K562 (cell line): ENCODE results near the gene TMEM247. TPM values are rescaled to one million over a fixed set of nuclear protein-coding genes. Genes with fewer than 3 reads are reported as not detected.

Experiments used
- BRCA1 ChIP-seq, 2 experiments: fragments of 450-650 bp in 1 of 2; sonication (generic) in 1 of 2; formaldehyde crosslinking in 1 of 2; IDR thresholded peaks; 2 replicates each; pipeline versions ENCODE4 v1.5.0 to v1.6.1; 2017 to 2020; ENCODE audit warnings: mild to moderate bottlenecking in 1 of 2, missing genetic modification reagents in 1 of 2
- CC2D1A ChIP-seq: fragments of 450-650 bp; IDR thresholded peaks from 2 replicates; pipeline ENCODE4 v1.6.1; 2017; ENCODE audit warnings: mild to moderate bottlenecking
- CREB1 ChIP-seq, 2 experiments: sonication (generic) in 1 of 2; formaldehyde crosslinking in 1 of 2; IDR thresholded peaks; 2 replicates each; pipeline versions ENCODE4 v1.6.1 to v1.8.0; 2012 to 2022; ENCODE audit warnings: inconsistent platforms in 1 of 2, mild to moderate bottlenecking in 1 of 2, missing genetic modification reagents in 1 of 2, moderate library complexity in 1 of 2
- JUN ChIP-seq, 2 experiments: sonication (generic) in 1 of 2; formaldehyde crosslinking in 1 of 2; IDR thresholded peaks; 2 replicates each; pipeline versions ENCODE4 v1.6.1 to v1.8.0; 2012 to 2022; ENCODE audit warnings: borderline replicate concordance in 2 of 2, mild to moderate bottlenecking in 2 of 2, improper control_type of control experiment in 1 of 2, low read depth in 1 of 2, low read length in 1 of 2, missing genetic modification reagents in 1 of 2
- JUND ChIP-seq, 2 experiments: IDR thresholded peaks; 2 replicates in 1 of 2; 3 replicates in 1 of 2; pipeline ENCODE4 v1.6.1; 2011; ENCODE audit warnings: borderline replicate concordance in 2 of 2, low read depth in 2 of 2, low read length in 2 of 2, improper control_type of control experiment in 1 of 2, missing biosample characterization in 1 of 2, missing genetic modification characterization in 1 of 2, missing genetic modification reagents in 1 of 2
- MYC ChIP-seq, 2 experiments: fragments of 250-450 bp in 1 of 2; sonication (Bioruptor Pico) in 1 of 2; IDR thresholded peaks; 2 replicates each; pipeline versions ENCODE4 v1.5.1 to v1.6.1; 2012 to 2021; ENCODE audit warnings: low read depth in 2 of 2, borderline replicate concordance in 1 of 2, improper control_type of control experiment in 1 of 2, low read length in 1 of 2, mild to moderate bottlenecking in 1 of 2, moderate library complexity in 1 of 2
- POU5F1 ChIP-seq: fragments of 150-350 bp; IDR thresholded peaks from 2 replicates; pipeline ENCODE4 v1.6.1; 2014; ENCODE audit warnings: borderline replicate concordance, low read length, low read depth, mild to moderate bottlenecking; ENCODE audit not compliant: partially characterized antibody
- RAD21 ChIP-seq, 2 experiments: fragments of 250-450 bp in 1 of 2; fragments of 450-650 bp in 1 of 2; sonication (Bioruptor Pico) in 1 of 2; formaldehyde crosslinking in 1 of 2; IDR thresholded peaks in 1 of 2; conservative IDR thresholded peaks in 1 of 2; 2 replicates each; pipeline versions ENCODE4 v1.4.0 to v1.8.0; 2020 to 2022; ENCODE audit warnings: mild to moderate bottlenecking in 2 of 2, moderate library complexity in 1 of 2
- SMC3 ChIP-seq: conservative IDR thresholded peaks from 2 replicates; pipeline ENCODE4 v1.6.1; 2011; ENCODE audit warnings: low read depth, low read length, improper control_type of control experiment; ENCODE audit not compliant: insufficient read depth
- TEAD4 ChIP-seq, 2 experiments: sonication (generic) in 1 of 2; formaldehyde crosslinking in 1 of 2; IDR thresholded peaks; 2 replicates each; pipeline versions ENCODE4 v1.6.1 to v1.8.0; 2012 to 2022; ENCODE audit warnings: borderline replicate concordance in 1 of 2, inconsistent platforms in 1 of 2, low read length in 1 of 2, mild to moderate bottlenecking in 1 of 2, missing genetic modification reagents in 1 of 2
- ZNF133 ChIP-seq: fragments of 250-450 bp; sonication (Bioruptor Pico); IDR thresholded peaks from 2 replicates; pipeline ENCODE4 v1.4.0; 2020; ENCODE audit warnings: mild to moderate bottlenecking
- polyA plus RNA-seq, 8 experiments: library from polyadenylated mRNA; depleted of rRNA in 4 of 8; stranded (reverse) in 5 of 8; unstranded in 3 of 8; fragments of >200 nt; fragmentation: Nextera tagmentation in 2 of 8; fragmentation: Illumina TruSeq in 1 of 8; extraction: Ambion mirVana in 2 of 8; extraction: Trizol in 1 of 8; gene quantifications; 2 replicates each; pipeline versions ENCODE4 v1.2.1 to v1.2.3, GENCODE V29; 2011 to 2014; ENCODE audit warnings: inconsistent platforms in 1 of 8, missing spikeins in 1 of 8
- total RNA-seq, 7 experiments: library from RNA; depleted of rRNA in 6 of 7; stranded (reverse); fragments of >200 nt in 6 of 7; fragmentation: Illumina TruSeq in 2 of 7; extraction: Trizol in 2 of 7; gene quantifications; 2 replicates each; pipeline versions ENCODE4 v1.2.1 to v1.2.3, GENCODE V29; 2011 to 2021; ENCODE audit warnings: low replicate concordance in 1 of 7
- TF ChIP-seq, protein P1 (sequence below): fragments of 250-450 bp; sonication (Bioruptor Pico); IDR thresholded peaks from 2 replicates; pipeline ENCODE4 v1.4.0; 2020; ENCODE audit warnings: mild to moderate bottlenecking
- TF ChIP-seq, protein P2 (sequence below): fragments of 450-650 bp; formaldehyde crosslinking; IDR thresholded peaks from 2 replicates; pipeline ENCODE4 v1.4.0; 2020; ENCODE audit warnings: mild to moderate bottlenecking, moderate library complexity

Gene TMEM247
- total and polyA plus RNA-seq, 9 of the 15 experiments (the other 6 are each of a cell fraction or from before 2014, with no cell fraction given), result 0.24 to 4.7 (median 3.1) TPM

DNA sequence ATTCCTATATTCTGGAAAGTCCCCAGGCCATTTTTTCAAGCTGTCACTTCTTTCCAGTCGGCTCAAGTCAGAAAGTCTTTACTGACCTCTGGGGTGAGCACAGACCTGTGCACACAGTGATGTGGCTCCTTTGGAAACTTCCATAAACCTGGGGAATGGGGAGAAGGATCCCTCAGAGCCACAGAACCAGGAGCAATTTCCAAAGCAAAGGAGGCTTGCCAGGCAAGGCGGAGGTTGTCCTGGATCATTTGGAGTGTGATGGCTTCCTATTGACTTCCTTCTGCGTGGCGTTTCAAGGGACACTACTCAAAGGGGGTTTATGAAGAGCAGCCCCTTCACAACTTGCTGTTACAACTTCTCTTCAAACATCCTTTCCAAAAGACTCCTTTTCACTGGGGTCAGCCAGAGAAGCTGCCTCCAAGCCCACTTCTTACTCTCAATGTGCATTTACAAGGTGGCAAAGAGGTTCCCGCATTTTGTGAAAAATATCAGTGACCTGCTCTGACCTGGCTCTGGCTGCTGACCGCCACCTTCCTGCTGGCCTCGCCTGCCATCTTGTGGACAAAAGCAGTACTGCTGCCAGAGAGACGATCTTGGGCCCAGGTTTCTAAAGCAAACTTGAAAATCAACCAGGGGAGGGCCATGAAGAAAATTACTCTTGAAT, 18.2 kb upstream of the TMEM247 start (continued):
- 0 out of 2 replicates have a peak, but pooled peaks have one; percentile 21 for TF ChIP-seq TEAD4 (IDR thresholded peaks at IDR 0.05; ENCODE audit: low read length)
- no peak for TF ChIP-seq TEAD4 (CRISPR knock-in tag; IDR thresholded peaks at IDR 0.05; ENCODE audit: borderline replicate concordance)
- TF ChIP-seq POU5F1, result peak; percentile 49
- TF ChIP-seq, protein P1, sequence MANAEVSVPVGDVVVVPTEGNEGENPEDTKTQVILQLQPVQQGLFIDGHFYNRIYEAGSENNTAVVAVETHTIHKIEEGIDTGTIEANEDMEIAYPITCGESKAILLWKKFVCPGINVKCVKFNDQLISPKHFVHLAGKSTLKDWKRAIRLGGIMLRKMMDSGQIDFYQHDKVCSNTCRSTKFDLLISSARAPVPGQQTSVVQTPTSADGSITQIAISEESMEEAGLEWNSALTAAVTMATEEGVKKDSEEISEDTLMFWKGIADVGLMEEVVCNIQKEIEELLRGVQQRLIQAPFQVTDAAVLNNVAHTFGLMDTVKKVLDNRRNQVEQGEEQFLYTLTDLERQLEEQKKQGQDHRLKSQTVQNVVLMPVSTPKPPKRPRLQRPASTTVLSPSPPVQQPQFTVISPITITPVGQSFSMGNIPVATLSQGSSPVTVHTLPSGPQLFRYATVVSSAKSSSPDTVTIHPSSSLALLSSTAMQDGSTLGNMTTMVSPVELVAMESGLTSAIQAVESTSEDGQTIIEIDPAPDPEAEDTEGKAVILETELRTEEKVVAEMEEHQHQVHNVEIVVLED, result no peak
- TF ChIP-seq BRCA1 (IDR thresholded peaks at IDR 0.05), result no peak
- TF ChIP-seq BRCA1 (CRISPR knock-in tag; IDR thresholded peaks at IDR 0.05), result no peak
- peak; percentile 99 for TF ChIP-seq SMC3
- TF ChIP-seq ZNF133 (CRISPR knock-in tag), result no peak
- TF ChIP-seq JUN (IDR thresholded peaks at IDR 0.05; ENCODE audit: borderline replicate concordance, low read depth, low read length), result no peak
- TF ChIP-seq JUN (CRISPR knock-in tag; IDR thresholded peaks at IDR 0.05; ENCODE audit: borderline replicate concordance), result no peak
- peak; percentile 76; the same call in 1 of the 2 replicates for TF ChIP-seq CC2D1A
- 0 out of 2 replicates have a peak, but pooled peaks have one; percentile 15 for TF ChIP-seq CREB1 (IDR thresholded peaks at IDR 0.05)
- TF ChIP-seq CREB1 (CRISPR knock-in tag; IDR thresholded peaks at IDR 0.05), result no peak
- TF ChIP-seq, protein P2, sequence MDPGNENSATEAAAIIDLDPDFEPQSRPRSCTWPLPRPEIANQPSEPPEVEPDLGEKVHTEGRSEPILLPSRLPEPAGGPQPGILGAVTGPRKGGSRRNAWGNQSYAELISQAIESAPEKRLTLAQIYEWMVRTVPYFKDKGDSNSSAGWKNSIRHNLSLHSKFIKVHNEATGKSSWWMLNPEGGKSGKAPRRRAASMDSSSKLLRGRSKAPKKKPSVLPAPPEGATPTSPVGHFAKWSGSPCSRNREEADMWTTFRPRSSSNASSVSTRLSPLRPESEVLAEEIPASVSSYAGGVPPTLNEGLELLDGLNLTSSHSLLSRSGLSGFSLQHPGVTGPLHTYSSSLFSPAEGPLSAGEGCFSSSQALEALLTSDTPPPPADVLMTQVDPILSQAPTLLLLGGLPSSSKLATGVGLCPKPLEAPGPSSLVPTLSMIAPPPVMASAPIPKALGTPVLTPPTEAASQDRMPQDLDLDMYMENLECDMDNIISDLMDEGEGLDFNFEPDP (CRISPR knock-in tag), result no peak
- TF ChIP-seq MYC (IDR thresholded peaks at IDR 0.05; ENCODE audit: low read depth, low read length), result peak; percentile 28; the same call in 1 of the 2 replicates
- no peak for TF ChIP-seq MYC (CRISPR knock-in tag; IDR thresholded peaks at IDR 0.05; ENCODE audit: borderline replicate concordance, low read depth)
- TF ChIP-seq RAD21 (CRISPR knock-in tag; conservative IDR thresholded peaks at IDR 0.05 in 1 of 2, IDR thresholded peaks at IDR 0.05 in 1 of 2), result peak; percentile 97 to 98
- 0 out of 2 replicates have a peak, but pooled peaks have one; percentile 52 for TF ChIP-seq JUND (IDR thresholded peaks at IDR 0.05; ENCODE audit: borderline replicate concordance, low read depth, low read length)
- no peak for TF ChIP-seq JUND (tag; IDR thresholded peaks at IDR 0.05; ENCODE audit: borderline replicate concordance, low read depth, low read length)
